G401 (cell line): Measurements from ENCODE around the gene DAAM2. TPM values are rescaled to one million over a fixed set of nuclear protein-coding genes. Genes with fewer than 3 reads are reported as not detected.

ENCODE experiments used
- DNase-seq: peaks from one replicate; pipeline ENCODE4 v3.0.0-alpha.2; 2015; ENCODE audit warnings: low spot score
- in situ Hi-C: cut with HindIII; loops from 2 replicates; pipeline ENCODE4 v1.10.0; 2016; ENCODE audit warnings: low sequenced_read_pairs, mixed read lengths
- total RNA-seq: library from RNA; depleted of rRNA; stranded (reverse); fragments of >200 nt; shearing (Covaris generic); gene quantifications from 2 replicates; pipeline ENCODE4 v1.2.3, GENCODE V29; 2014

The DAAM2 gene
- total RNA-seq, 1 experiment from 2014 or later = 1.1 TPM

- DNase-seq = no peak
- in situ Hi-C loops = no loop called here
These were observed 6.9 kb upstream of the DAAM2 start for GRCh38 chr6:39785281-39785680.

DNA sequence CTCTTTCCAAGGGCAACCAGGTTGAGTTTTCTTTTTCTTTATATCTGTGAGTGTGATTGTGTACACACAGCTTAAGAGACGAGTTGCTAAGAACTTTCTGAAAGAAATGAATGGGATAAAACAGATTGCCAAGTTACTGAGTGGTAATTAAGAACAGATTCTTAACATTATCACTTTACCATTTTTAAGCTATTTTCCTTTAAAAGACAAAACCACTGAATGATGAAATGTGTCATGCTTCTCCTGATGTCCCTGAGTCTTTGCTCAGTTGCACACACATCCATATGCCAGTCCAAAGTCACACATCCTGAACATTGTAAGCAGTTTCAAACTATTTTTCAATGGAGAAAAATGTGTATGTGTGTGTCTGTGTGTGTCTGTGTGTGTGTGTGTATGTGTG, 5.5 kb upstream of the DAAM2 start:
- DNase-seq = no peak
- in situ Hi-C loops = no loop called here

DNA sequence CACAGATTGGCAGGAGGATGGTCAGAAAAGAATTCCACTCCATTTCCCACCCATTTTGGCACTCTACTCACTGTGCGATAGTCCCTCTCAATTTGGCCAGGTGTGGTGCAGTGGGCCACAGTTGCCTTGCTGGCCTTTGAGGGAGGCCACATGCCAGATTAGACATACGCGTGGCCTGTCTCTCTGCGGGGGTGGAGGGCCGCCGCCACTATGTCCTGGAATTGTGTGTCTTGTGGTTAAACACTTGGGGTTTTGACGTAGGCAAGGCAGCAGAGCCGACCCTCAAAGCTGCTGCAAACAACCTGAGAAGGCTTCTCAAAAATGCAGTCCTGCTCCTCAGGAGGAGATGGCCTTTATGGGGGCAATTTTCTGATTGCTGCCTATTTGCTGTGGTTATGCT, 4.9 kb upstream of the DAAM2 start:
- no peak for DNase-seq
- in situ Hi-C loops = no loop called here

DNA sequence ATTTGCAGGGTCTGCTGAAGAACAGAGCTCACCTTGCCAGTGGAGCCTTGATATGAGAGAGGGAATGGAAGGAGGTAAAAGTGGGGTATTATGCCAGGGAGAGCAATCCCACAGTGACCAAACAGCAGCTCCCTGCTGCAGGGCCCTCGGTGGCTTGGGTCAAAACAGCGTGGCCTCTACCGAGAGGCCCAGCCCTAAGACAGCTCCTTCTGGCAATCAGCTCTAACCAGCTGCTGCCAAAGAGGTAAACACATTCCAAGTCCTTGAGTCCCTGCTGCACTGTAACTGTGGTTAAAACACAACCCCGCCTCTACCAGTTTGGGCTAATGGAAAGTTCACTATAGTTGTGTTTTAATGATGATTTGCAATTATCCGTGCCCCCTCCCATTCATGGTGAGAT, 1.4 kb upstream of the DAAM2 start:
- in situ Hi-C loops = no loop called here
- DNase-seq = no peak

DNA sequence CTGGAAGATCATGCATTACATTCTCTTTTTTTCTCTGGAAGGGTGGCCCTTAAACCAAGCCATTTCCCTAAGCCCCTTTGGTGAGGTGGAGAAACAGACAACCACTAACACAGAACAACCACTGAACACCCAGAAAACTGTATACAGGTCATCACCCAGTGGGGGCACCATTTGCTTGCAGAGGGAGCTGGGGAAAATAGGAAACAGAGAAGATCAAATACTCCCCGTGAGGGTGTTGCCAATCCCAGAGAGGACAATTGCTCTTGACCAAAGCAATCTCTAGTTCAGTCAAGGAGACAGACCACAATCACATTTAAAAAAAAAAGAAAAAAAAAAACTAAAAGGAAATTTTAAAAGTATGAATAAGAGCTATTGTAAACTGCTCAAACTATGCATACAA, 865 bp upstream of the DAAM2 start:
- no peak for DNase-seq
- in situ Hi-C loops = no loop called here

DNA sequence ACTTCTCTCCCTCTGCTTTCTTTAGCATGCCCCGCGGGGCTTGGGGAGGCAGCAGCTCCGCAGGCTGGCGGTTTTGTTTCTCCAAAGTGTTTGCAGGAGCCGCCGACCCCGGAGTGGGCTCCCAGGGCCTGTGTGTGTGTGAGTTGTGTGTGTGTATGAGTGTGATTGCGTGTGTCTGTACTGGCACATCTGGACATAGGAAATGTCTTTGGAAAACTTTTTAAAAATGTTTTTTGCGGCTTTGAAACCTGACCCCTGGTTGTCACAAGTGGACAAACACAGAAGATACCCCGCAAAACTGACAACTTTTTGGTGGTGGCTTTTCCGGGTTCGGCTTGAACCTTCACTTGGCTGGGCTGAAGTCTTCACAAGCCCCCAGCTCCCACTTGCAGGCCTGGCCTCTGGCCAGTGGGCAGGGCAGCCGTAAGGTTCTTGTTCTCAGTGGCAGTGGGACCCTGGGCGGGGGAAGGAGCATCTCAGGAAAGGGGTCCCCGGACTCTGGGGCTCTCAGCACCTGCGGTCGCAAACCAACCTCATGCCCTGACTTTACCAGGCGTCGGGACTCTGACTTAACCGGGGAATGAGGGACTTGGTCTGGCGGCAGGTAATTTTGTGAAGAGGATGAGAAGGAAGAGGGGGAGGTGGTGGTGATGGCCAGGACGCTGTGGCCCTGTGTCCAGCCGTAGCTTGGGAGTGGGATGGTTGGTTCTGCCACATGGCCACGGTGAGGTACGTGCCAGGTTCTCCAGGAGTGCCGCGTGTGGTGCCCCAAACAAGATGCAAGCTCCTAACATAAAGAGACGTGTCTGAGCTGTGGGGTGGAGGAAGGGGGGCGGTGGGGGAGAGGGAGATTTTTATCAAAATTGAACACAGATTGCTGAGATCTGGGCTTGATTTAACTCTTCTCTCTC, 619 bp downstream of the DAAM2 start:
- DNase-seq = no peak

GRCh38 chr6:39793516-39793915, 1.3 kb downstream of the DAAM2 start:
- DNase-seq = no peak
- in situ Hi-C loops = no loop called here

More for the DNA sequence above, 619 bp downstream of the DAAM2 start:
- in situ Hi-C loops = no loop called here

DNA sequence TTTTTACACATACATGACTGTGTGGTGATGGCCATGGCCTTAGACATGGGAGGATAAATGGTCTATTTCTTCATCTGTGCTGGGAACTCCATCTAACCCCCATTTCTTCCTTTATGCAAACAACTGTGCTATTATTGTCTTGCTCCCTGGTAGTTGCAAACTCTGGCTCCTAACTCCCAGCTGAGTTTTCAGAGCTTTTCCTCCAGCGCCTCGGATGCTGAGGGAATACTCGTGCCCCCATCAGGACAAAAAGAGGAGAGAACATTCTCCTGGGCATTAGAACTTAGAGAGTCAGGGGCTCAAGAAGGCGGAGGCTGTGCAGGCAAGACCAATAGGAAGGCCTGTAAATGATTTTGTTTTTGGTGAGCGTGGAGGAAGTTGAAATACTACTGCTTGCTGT, 2.1 kb downstream of the DAAM2 start:
- in situ Hi-C loops = no loop called here
- no peak for DNase-seq

GRCh38 chr6:39797751-39798150, 5.6 kb downstream of the DAAM2 start:
- no peak for DNase-seq
- in situ Hi-C loops = no loop called here

- DNase-seq = no peak
- in situ Hi-C loops = no loop called here
These were observed 8.2 kb downstream of the DAAM2 start for GRCh38 chr6:39800034-39801032.

DNA sequence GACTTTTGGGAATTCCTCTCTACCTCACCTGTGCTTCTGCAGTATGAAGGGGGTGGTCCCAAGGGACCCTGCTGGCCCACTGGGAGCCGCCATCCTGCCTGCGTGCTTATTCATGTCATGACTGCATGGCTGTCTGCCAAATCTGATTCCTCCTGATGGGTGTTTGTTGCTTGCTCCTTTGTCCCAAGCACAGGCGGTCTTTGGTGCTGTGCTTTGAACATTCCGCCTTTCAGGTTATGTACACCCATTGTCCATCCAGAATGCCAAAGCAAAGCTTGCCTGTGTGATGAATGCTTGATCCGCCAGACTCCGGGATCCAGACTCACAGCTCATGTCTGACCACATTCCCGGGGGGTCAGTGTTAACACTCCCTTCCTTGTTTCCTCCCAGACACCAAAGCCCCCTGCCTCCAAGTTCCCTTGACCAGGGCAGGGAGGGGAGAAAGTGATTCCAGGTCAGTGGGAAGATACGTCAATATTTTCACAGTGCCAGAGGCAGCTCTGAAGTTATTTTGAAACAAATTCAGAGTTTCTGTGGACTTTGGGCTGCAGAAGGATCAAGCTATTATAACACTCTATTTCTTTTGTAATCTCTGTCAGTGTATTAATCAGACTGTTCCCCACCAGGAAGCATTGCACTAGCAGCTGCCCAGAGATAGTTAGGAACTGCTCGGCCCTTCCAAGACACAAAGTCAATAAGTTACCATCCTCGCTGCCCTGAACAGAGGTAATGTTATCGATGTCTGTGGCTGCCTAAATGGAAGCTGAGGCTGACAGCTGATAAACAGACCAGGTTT, 9.5 kb downstream of the DAAM2 start:
- in situ Hi-C loops = no loop called here
- no peak for DNase-seq

DNA sequence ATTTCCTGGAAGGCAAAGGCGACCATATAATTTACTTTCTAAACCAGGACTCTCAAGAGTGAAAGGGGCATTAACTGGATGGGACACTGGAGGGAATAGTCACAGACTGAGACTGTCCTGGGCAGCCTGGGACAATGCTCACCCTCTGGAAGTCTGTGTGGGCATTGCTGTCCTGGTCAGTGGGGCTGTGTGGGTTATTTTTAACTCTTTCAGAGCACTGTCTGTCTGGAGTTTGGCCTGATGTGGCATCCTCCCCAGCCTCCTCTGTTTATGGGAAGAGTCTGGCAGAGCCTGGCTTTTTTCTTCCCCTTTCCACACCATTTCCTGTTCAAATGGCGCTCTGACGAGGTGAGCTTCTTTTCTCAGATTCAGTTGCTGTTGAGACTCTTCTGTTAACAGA, 11.7 kb downstream of the DAAM2 start:
- DNase-seq = no peak
- in situ Hi-C loops = no loop called here

DNA sequence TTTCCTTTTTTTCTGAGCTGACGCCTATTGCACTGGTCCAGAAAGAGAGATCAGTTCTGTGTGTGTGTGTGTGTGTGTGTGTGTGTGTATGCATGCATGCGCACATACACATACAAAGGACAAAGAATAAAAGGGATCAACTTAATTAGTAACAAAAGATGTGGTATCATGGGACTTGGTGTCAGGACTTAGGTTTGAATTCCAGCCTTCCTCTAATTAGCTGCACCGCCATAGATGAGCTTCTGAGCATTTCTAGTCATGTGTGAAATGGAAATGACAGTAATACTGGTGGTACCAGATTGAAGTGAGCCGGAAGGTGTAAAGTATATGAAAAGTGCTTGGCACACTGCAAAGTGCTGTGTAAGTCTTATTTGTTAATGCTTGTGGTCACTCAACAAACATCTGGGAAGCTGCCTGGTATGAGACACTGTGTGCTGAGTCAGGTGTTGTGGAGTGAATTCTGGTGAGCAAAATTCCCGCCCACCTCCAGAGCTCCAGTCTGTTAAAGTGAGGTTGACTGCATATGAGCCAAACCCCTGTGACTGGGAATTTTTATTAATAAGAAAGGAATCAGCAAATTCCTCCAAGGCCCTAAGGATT, 12.4 kb downstream of the DAAM2 start:
- DNase-seq = no peak
- in situ Hi-C loops = no loop called here

DNA sequence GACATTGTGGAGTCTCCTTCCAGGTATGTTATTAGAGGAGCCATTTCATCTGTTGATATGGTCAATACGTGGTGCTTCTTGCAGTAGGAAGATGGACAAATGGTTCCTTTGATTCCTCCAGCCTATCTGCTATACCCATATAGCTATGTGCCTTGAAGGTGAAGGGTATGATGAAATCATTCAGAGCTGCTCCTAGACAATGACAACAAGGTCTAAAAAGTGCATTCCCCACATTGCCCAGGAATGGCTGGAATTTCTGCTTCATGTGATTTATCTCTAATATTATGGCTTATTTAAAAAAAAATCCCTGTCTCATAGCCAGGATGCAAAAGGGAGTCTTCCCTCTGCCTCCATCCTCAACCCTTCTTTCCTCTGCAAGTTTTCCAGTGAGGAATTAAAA, 14.1 kb downstream of the DAAM2 start:
- no peak for DNase-seq
- in situ Hi-C loops = no loop called here

- in situ Hi-C loops = no loop called here
- DNase-seq = no peak
These were observed 16.2 kb downstream of the DAAM2 start for GRCh38 chr6:39808346-39808745.

GRCh38 chr6:39808964-39809363, 16.8 kb downstream of the DAAM2 start:
- in situ Hi-C loops = no loop called here
- no peak for DNase-seq

- no peak for DNase-seq
- in situ Hi-C loops = no loop called here
These were observed 19.7 kb downstream of the DAAM2 start for GRCh38 chr6:39811835-39812345.

DNA sequence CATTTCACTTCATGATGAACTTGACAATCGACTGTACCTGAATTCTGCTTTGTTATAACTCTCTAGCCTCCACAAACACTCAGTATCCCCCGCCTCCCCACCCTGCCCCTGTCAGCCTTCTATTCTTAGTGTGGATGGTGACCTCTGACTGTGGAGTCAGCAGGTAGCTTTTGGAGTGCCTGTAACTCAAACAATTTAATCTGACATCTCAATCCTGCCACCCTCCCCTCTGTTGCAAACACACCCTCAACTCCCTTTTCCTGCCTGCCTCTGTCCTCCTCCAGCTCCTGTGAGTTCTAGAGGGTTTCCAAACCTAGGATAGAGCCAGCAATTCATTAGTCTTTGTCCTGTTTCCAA, 20.3 kb downstream of the DAAM2 start:
- in situ Hi-C loops = no loop called here
- no peak for DNase-seq
